HL-60 (cell line): Measurements from ENCODE around the gene KLK5.
"Not testable (repeated sequence)": the region's sequence is repeated elsewhere in the genome, so short reads cannot be mapped to it uniquely, and the experiment has no call there.

Source experiments
- CTCF ChIP-seq: IDR thresholded peaks from one replicate; pipeline ENCODE4 v1.5.1; 2011; ENCODE audit warnings: low read length, control low read depth, inconsistent platforms; ENCODE audit not compliant: insufficient read depth
- REST ChIP-seq: IDR thresholded peaks from 2 replicates; pipeline ENCODE4 v1.6.1; 2012; ENCODE audit warnings: low read depth; ENCODE audit not compliant: insufficient replicate concordance

GRCh38 chr19:50984416-50984815, 31.6 kb upstream of the KLK5 start:
- TF ChIP-seq CTCF, REST: not testable (repeated sequence)
